Esophagus muscularis mucosa (tissue), 4 donors: ENCODE results near the gene MINK1.

Experiments used
- EP300 ChIP-seq: sonication (generic); formaldehyde crosslinking; IDR thresholded peaks from one replicate; pipeline ENCODE4 v1.6.1; 2017; ENCODE audit warnings: antibody characterized with exemption
- POLR2A ChIP-seq: fragments of 450-650 bp; IDR thresholded peaks from one replicate; pipeline ENCODE4 v1.6.1; 2017; ENCODE audit warnings: antibody characterized with exemption, moderate library complexity, mild to moderate bottlenecking, low read depth
- TF ChIP-seq, protein P1 (sequence below), 3 experiments: fragments of 200-600 bp in 2 of 3; fragments of 450-650 bp in 1 of 3; sonication (generic) in 2 of 3; IDR thresholded peaks; one replicate each; pipeline ENCODE4 v1.5.1; 2017 to 2019; ENCODE audit warnings: antibody characterized with exemption in 3 of 3, mild to moderate bottlenecking in 2 of 3, moderate library complexity in 1 of 3

DNA sequence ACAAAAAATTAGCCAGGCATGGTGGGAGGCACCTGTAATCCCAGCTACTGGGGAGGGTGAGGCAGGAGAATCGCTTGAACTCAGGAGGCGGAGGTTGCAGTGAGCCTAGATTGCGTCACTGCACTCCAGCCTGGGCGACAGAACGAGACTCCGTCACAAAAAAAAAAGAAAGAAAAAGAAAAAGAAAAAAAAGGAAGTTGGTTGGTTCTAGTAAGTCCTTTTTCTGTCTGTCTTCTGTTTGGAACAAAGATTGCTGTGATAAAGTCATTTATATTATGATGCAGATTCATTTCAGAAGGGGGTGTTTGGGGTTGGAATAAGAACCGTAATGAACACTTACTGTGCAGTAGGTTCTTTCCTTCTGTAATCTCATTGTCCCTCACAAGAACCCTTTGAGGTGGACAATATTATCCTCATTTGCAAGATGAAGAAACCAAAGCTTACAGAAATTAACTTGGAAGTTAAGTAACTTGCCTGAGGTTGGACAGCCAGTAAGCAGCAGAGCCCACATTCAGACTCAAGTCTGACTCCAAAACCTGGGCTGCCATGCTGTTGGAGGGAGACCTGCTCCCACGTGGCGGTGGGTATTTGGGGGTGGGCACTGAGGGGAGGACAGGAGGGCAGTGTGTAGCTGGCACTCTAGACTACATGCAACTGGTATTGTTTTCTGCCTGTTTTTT, 10.3 kb downstream of the MINK1 start:
- TF ChIP-seq, protein P1, sequence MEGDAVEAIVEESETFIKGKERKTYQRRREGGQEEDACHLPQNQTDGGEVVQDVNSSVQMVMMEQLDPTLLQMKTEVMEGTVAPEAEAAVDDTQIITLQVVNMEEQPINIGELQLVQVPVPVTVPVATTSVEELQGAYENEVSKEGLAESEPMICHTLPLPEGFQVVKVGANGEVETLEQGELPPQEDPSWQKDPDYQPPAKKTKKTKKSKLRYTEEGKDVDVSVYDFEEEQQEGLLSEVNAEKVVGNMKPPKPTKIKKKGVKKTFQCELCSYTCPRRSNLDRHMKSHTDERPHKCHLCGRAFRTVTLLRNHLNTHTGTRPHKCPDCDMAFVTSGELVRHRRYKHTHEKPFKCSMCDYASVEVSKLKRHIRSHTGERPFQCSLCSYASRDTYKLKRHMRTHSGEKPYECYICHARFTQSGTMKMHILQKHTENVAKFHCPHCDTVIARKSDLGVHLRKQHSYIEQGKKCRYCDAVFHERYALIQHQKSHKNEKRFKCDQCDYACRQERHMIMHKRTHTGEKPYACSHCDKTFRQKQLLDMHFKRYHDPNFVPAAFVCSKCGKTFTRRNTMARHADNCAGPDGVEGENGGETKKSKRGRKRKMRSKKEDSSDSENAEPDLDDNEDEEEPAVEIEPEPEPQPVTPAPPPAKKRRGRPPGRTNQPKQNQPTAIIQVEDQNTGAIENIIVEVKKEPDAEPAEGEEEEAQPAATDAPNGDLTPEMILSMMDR (IDR thresholded peaks at IDR 0.05) = no peak
- no peak for TF ChIP-seq POLR2A
- TF ChIP-seq EP300 = no peak
